GM23338 (cell line): ENCODE data around the gene DCANP1. TPM values are rescaled to one million over a fixed set of nuclear protein-coding genes. Genes with fewer than 3 reads are reported as not detected.

ENCODE experiments used
- ATAC-seq: fragments of 200-7000 bp; cut with Tn5 transposase; 3 replicates; pipeline ENCODE4 v1.9.1; 2020
- DNase-seq: peaks from one replicate; pipeline ENCODE4 v3.0.0-alpha.2; 2015; ENCODE audit warnings: low spot score
- H2AFZ ChIP-seq: fragments of 200-600 bp; sonication (generic); 2 replicates; pipeline ENCODE4 v1.8.0; 2016; ENCODE audit warnings: antibody characterized with exemption, mild to moderate bottlenecking, moderate library complexity
- H3F3A ChIP-seq: fragments of 200-600 bp; sonication (generic); replicated peaks from 2 replicates; pipeline ENCODE4 v1.8.0; 2017; ENCODE audit warnings: antibody characterized with exemption, mixed run types, low read depth
- H3K27ac ChIP-seq: fragments of 200-600 bp; sonication (generic); 2 replicates; pipeline ENCODE4 v1.6.1; 2016; ENCODE audit warnings: low read depth
- H3K27me3 ChIP-seq: fragments of 200-600 bp; sonication (generic); 2 replicates; pipeline ENCODE4 v1.8.0; 2016; ENCODE audit warnings: mild to moderate bottlenecking, mixed run types, moderate library complexity; ENCODE audit not compliant: insufficient read depth
- H3K36me3 ChIP-seq: fragments of 200-600 bp; sonication (generic); 2 replicates; pipeline ENCODE4 v1.8.0; 2016; ENCODE audit warnings: mild to moderate bottlenecking; ENCODE audit not compliant: insufficient read depth
- H3K4me1 ChIP-seq: fragments of 200-600 bp; sonication (generic); 2 replicates; pipeline ENCODE4 v1.8.0; 2016; ENCODE audit warnings: mild to moderate bottlenecking, moderate library complexity; ENCODE audit not compliant: insufficient read depth
- H3K4me2 ChIP-seq: fragments of 200-600 bp; sonication (generic); 2 replicates; pipeline ENCODE4 v1.7.1; 2017; ENCODE audit warnings: mixed run types
- H3K4me3 ChIP-seq: fragments of 200-600 bp; sonication (generic); 2 replicates; pipeline ENCODE4 v1.6.1; 2016; ENCODE audit warnings: mixed run types
- H3K79me2 ChIP-seq: fragments of 200-600 bp; sonication (generic); replicated peaks from 2 replicates; pipeline ENCODE4 v1.8.0; 2017; ENCODE audit warnings: mild to moderate bottlenecking; ENCODE audit not compliant: insufficient read depth
- H3K9me2 ChIP-seq: fragments of 200-600 bp; sonication (generic); 2 replicates; pipeline ENCODE4 v1.8.0; 2017; ENCODE audit not compliant: insufficient read depth
- H4K20me1 ChIP-seq: fragments of 200-600 bp; sonication (generic); replicated peaks from 2 replicates; pipeline ENCODE4 v1.8.0; 2017; ENCODE audit warnings: mild to moderate bottlenecking; ENCODE audit not compliant: insufficient read depth
- H3K27ac Mint-ChIP-seq: 2 replicates; pipeline ENCODE4 v1.8.0; 2020; ENCODE audit warnings: inconsistent platforms, mild to moderate bottlenecking, moderate library complexity, mixed read lengths
- H3K27me3 Mint-ChIP-seq: 3 replicates; pipeline ENCODE4 v1.8.0; 2022; ENCODE audit warnings: low read depth, mild to moderate bottlenecking, moderate library complexity, mixed read lengths, inconsistent platforms; ENCODE audit not compliant: insufficient read depth, poor library complexity
- H3K36me3 Mint-ChIP-seq: 3 replicates; pipeline ENCODE4 v1.8.0; 2021; ENCODE audit warnings: low read depth, mild to moderate bottlenecking, inconsistent platforms, moderate library complexity, mixed read lengths
- H3K4me1 Mint-ChIP-seq: 3 replicates; pipeline ENCODE4 v1.8.0; 2020; ENCODE audit warnings: mild to moderate bottlenecking, inconsistent platforms, mixed read lengths
- H3K4me3 Mint-ChIP-seq: 3 replicates; pipeline ENCODE4 v1.8.0; 2021; ENCODE audit warnings: moderate library complexity, mild to moderate bottlenecking, inconsistent platforms, mixed read lengths
- H3K9me3 Mint-ChIP-seq: 3 replicates; pipeline ENCODE4 v1.8.0; 2020; ENCODE audit warnings: moderate library complexity, mild to moderate bottlenecking, inconsistent platforms, mixed read lengths
- CREB1 ChIP-seq: fragments of 250-450 bp; sonication (Bioruptor Pico); IDR thresholded peaks from 2 replicates; pipeline ENCODE4 v1.5.0; 2020; ENCODE audit warnings: low read depth, mild to moderate bottlenecking, moderate library complexity
- CTCF ChIP-seq, 2 experiments: fragments of 200-600 bp in 1 of 2; sonication (generic) in 1 of 2; conservative IDR thresholded peaks; 2 replicates each; pipeline versions ENCODE4 v1.5.1 to v1.6.1; 2016 to 2017; ENCODE audit warnings: antibody characterized with exemption in 2 of 2, low read depth in 2 of 2, mild to moderate bottlenecking in 2 of 2, moderate library complexity in 1 of 2
- ETS1 ChIP-seq: IDR thresholded peaks from 2 replicates; pipeline ENCODE4 v1.6.1; 2016; ENCODE audit warnings: antibody characterized with exemption
- EZH2 ChIP-seq: fragments of 200-600 bp; sonication (generic); IDR thresholded peaks from one replicate; pipeline ENCODE4 v1.8.0; 2017; ENCODE audit warnings: antibody characterized with exemption, mild to moderate bottlenecking, low read depth; ENCODE audit not compliant: unreplicated experiment
- EZH2phosphoT487 ChIP-seq: fragments of 200-600 bp; sonication (generic); IDR thresholded peaks from one replicate; pipeline ENCODE4 v1.8.1; 2018; ENCODE audit warnings: antibody characterized with exemption; ENCODE audit not compliant: unreplicated experiment
- JUNB ChIP-seq: IDR thresholded peaks from one replicate; pipeline ENCODE4 v1.6.1; 2016; ENCODE audit warnings: antibody characterized with exemption; ENCODE audit not compliant: unreplicated experiment
- NANOG ChIP-seq: IDR thresholded peaks from 2 replicates; pipeline ENCODE4 v1.6.1; 2016; ENCODE audit warnings: antibody characterized with exemption, borderline replicate concordance
- POLR2AphosphoS5 ChIP-seq: IDR thresholded peaks from 2 replicates; pipeline ENCODE4 v1.6.1; 2016; ENCODE audit warnings: antibody characterized with exemption, low read depth
- STAT1 ChIP-seq: IDR thresholded peaks from one replicate; pipeline ENCODE4 v1.6.1; 2016; ENCODE audit warnings: antibody characterized with exemption; ENCODE audit not compliant: unreplicated experiment
- ZNF114 ChIP-seq: fragments of 250-450 bp; sonication (Bioruptor Pico); IDR thresholded peaks from 2 replicates; pipeline ENCODE4 v1.5.0; 2020; ENCODE audit warnings: mild to moderate bottlenecking, moderate library complexity
- ZNF331 ChIP-seq: fragments of 250-450 bp; sonication (Bioruptor Pico); IDR thresholded peaks from 2 replicates; pipeline ENCODE4 v1.5.0; 2020; ENCODE audit warnings: low read depth, mild to moderate bottlenecking, moderate library complexity
- ZNF462 ChIP-seq: fragments of 250-450 bp; sonication (Bioruptor Pico); IDR thresholded peaks from 2 replicates; pipeline ENCODE4 v1.5.0; 2020; ENCODE audit warnings: mild to moderate bottlenecking, moderate library complexity
- polyA plus RNA-seq: library from polyadenylated mRNA; unstranded; fragments of >200 nt; fragmentation: Nextera tagmentation; extraction: Ambion mirVana; gene quantifications from 2 replicates; pipeline ENCODE4 v1.2.1, GENCODE V29; 2016
- total RNA-seq: library from RNA; depleted of rRNA; stranded (reverse); fragments of >200 nt; shearing (Covaris generic); gene quantifications from 2 replicates; pipeline ENCODE4 v1.2.3, GENCODE V29; 2014
- TF ChIP-seq, protein P1 (sequence below): IDR thresholded peaks from one replicate; pipeline ENCODE4 v1.6.1; 2018; ENCODE audit warnings: antibody characterized with exemption; ENCODE audit not compliant: unreplicated experiment

DCANP1 gene
- total and polyA plus RNA-seq, 2 experiments from 2014 or later, result not detected

- no peak overlapping the region for H3K27ac Mint-ChIP-seq
- peaks cover 7% of the 10 kb centered on the region for H3K4me1 ChIP-seq
These were observed 29.8 kb upstream of the DCANP1 start for GRCh38 chr5:135476615-135477581.

More at GRCh38 chr5:135476615-135477581, 29.8 kb upstream of the DCANP1 start:
- Mint-ChIP-seq H3K4me3 (no peak overlapping the region), H3K27me3 (peaks cover 27% of the 10 kb centered on the region), H3K4me1 (peaks cover 21% of the 10 kb centered on the region), H3K9me3 (no peaks in the 10 kb centered on the region), H3K36me3 (no peaks in the 10 kb centered on the region)
- H3K4me2 ChIP-seq, result no peak overlapping the region
- no peaks in the 10 kb centered on the region for H3F3A ChIP-seq
- ATAC-seq (peak; percentile 10; the same call in 2 of the 3 replicates), DNase-seq (no peak)
- no peak overlapping the region for H3K4me3 ChIP-seq
- no peak overlapping the region for H3K27ac ChIP-seq
- no peaks in the 10 kb centered on the region for H3K79me2 ChIP-seq
- peaks cover 75% of the 10 kb centered on the region for H3K27me3 ChIP-seq
- no peaks in the 10 kb centered on the region for H3K9me2 ChIP-seq
- TF ChIP-seq CREB1 (CRISPR knock-in tag), result no peak
- no peak for TF ChIP-seq STAT1
- TF ChIP-seq, protein P1, sequence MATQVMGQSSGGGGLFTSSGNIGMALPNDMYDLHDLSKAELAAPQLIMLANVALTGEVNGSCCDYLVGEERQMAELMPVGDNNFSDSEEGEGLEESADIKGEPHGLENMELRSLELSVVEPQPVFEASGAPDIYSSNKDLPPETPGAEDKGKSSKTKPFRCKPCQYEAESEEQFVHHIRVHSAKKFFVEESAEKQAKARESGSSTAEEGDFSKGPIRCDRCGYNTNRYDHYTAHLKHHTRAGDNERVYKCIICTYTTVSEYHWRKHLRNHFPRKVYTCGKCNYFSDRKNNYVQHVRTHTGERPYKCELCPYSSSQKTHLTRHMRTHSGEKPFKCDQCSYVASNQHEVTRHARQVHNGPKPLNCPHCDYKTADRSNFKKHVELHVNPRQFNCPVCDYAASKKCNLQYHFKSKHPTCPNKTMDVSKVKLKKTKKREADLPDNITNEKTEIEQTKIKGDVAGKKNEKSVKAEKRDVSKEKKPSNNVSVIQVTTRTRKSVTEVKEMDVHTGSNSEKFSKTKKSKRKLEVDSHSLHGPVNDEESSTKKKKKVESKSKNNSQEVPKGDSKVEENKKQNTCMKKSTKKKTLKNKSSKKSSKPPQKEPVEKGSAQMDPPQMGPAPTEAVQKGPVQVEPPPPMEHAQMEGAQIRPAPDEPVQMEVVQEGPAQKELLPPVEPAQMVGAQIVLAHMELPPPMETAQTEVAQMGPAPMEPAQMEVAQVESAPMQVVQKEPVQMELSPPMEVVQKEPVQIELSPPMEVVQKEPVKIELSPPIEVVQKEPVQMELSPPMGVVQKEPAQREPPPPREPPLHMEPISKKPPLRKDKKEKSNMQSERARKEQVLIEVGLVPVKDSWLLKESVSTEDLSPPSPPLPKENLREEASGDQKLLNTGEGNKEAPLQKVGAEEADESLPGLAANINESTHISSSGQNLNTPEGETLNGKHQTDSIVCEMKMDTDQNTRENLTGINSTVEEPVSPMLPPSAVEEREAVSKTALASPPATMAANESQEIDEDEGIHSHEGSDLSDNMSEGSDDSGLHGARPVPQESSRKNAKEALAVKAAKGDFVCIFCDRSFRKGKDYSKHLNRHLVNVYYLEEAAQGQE, result no peak
- TF ChIP-seq ZNF462 (CRISPR knock-in tag), result no peak
- no peak for TF ChIP-seq EZH2phosphoT487
- TF ChIP-seq ZNF331, result no peak
- TF ChIP-seq EZH2, result no peak
- no peak for TF ChIP-seq ETS1
- TF ChIP-seq ZNF114 (CRISPR knock-in tag), result no peak
- no peak for TF ChIP-seq NANOG
- TF ChIP-seq POLR2AphosphoS5, result no peak
- TF ChIP-seq JUNB, result no peak
- TF ChIP-seq CTCF (conservative IDR thresholded peaks at IDR 0.05; ENCODE audit: low read depth in 2 of 2), result no peak
- H3K36me3 ChIP-seq, result no peaks in the 10 kb centered on the region
- H2AFZ ChIP-seq, result no peak overlapping the region
- 0 out of 2 replicates have a peak, but pooled peaks cover 6% of the 10 kb centered on the region for H4K20me1 ChIP-seq
